ENCODE results near the gene NSD1. TPM values are rescaled to one million over a fixed set of nuclear protein-coding genes. Genes with fewer than 3 reads are reported as not detected.
A peak's percentile ranks its signal among the peaks of the same experiment; 100 is the strongest.
"Not testable (repeated sequence)": the region's sequence is repeated elsewhere in the genome, so short reads cannot be mapped to it uniquely, and the experiment has no call there.

The NSD1 gene
- total RNA-seq, 1 experiment from 2014 or later = 36.8 TPM

DNA sequence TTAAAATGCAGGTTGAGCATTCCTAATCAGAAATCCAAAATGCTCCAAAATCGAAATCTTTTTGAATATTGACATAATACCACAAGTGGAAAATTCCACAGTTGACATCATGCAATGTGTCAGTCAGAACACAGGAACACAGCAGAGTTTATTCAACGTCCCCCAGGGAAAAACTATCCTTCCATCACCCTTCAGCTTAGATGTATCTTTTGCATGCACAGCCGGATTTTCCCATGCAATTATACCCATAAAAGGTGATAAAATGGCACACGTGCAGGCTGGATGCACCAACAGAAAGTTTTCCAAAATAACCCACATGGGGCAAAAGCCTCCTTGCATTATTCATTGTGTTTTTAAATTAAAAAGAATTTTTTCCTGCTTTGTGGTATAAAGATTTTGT is 98.8 kb downstream of the NSD1 start:
- no peak for DNase-seq (ENCODE audit: low read depth)

DNA sequence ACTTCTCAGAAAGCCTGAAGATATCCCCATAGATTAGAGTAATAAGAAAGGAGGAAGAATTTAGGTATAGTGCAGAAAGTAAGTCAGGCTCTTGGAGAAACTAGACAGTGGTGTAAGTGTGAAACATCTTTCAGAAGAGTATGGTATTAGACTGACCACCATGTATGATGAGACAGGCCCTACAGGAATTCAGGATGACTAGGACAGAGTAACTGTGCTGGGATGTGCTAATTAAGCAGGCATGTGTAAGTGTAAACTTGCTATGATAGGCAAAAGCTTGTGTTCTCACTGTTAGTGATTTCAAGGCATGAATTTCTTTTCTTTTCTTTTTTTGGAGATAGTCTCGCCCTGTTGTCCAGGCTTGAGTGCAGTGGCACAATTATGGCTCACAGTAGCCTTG is 99.2 kb downstream of the NSD1 start:
- DNase-seq (ENCODE audit: low read depth) = peak; percentile 47

DNA sequence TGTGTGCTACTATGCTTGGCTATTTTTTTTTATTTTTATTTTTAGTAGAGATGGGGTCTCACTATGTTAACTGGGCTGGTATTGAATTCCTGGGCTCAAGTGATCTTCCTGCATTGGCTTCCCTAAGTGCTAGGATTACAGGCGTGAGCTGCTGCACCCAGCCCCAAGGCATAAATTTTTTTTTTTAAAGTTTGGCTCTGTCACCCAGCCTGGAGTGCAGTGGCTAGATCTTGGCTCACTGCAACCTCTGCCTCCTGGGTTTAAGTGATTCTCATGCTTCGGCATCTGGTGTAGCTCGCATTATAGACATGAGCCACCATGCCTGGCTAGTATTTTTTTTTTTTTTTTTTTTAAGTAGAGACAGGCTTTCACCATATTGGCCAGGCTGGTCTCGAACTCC is 99.6 kb downstream of the NSD1 start:
- peak; percentile 24 for DNase-seq (ENCODE audit: low read depth)

DNA sequence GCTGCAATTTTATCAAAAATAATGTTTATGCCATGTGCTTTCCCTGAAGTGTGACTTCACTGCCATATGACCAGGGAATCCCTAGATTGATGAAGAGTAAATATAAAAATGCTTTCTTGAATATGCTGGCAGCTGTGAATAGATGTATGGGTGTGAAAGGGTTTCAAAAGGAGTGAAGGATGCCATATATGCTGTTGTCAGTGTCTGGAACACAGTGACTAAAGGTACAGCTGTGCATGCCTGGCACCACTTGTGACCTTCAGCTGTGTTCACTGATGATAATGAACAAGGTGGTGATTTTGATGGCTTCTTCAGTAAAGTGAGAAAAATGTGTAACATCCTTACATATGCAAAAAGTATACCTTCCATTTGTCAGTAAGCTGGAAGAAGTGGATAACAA is 100.2 kb downstream of the NSD1 start:
- DNase-seq (ENCODE audit: low read depth) = no peak

DNA sequence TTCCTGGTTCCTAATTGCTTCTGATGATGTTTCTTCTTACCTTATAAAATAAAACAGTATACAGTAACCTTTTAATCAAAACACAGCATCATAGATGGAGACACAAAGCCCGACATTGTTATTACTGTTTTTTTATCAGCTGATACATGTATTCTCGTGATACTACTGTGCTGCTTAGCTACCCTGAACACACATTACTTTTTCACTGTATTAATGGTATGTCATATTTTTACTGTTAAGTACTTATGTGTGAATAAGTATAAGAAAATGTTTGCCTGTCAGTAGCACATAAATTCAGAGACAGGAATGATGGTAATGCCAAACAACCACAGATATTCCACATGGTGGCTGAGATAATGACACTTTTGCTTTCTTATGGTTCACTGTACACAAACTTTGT is 101.3 kb downstream of the NSD1 start:
- DNase-seq (ENCODE audit: low read depth) = no peak

DNA sequence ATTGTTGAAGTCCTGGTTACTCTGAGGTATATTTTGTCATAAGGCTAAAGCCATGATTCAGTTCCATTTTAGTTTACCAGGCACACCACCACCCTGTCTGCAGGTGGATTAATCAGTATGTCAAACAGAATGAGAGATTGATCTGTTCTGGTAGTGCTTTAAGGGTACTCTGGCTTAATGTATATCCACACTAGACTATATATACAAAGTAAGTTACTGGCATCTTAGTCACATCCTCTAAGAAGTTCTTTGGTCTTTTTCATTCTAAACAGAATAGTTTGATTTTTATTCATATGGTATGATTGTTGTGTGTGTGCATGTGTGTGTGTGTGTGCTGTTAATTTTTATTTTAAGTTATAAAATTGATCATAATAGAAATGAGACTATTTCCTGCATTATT is 108.2 kb downstream of the NSD1 start:
- no peak for DNase-seq (ENCODE audit: low read depth)

DNA sequence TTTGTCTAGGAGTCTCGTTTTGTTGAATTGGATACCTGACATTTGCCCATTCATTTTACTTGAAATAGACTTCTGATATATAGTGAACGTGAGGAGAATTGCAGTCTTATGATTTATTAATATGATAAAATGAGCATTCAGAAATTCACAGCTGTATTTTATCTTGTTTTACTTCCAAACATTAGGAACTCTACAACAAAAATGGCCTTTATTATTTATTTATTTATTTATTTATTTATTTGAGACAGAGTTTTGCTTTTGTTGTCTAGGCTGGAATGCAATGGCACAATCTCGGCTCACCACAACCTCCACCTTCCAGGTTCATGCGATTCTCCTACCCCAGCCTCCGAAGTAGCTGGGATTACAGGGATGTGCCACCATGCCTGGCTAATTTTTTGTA is 108.7 kb downstream of the NSD1 start:
- no peak for DNase-seq (ENCODE audit: low read depth)

DNA sequence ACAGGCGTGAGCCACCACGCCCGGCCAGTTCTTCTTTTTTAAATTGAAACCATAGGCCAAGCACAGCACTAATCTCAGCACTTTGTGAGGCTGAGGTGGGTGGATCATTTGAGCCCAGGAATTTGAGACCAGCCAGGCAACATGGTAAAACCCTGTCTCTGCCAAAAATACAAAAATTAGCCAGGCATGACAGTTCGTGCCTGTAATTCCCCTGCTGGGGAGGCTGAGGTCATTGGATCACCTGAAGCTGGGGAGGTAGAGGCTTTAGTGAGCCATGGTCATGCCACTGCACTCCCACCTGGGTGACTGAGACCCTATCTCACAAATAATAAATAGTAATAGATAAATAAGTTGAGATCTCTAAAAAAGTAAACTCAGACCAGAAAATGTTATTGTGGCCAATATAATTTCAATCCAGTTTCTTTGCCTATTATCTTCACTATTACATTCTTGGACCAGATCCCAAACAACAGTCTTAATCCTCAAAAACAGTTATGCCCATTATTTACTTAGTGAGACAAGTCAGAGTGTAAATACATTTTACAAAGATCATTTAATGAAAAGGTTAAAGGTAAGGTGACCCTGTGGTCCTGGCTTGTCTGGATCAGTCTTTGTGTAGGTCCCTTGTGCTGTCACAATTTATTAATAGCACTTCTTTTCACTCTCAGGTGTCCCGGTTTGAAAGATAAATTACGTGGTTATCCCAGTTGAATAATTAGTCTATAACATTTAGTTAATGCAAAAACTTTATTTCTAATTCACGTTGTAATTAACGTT is 116.4 kb downstream of the NSD1 start:
- no peak for DNase-seq (ENCODE audit: low read depth)

DNA sequence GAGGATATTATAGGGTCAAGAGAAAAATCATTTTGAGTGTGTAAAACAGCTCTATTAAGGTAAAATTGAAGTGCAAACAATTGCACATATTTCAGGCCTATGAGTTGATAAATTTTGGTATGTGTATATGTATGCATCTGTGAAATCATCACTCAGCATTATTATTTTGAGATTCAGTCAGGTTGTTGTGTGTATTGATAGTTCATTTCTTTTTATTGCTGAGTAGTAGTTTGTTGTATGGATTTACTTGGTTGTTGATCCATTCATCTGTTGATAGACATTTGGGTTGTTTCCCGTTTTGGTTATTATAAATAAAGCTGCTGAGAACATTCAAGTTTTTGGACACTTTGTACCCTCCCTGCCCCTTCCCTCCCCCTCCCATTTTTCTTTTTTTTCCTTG is 119.7 kb downstream of the NSD1 start:
- no peak for DNase-seq (ENCODE audit: low read depth)

DNA sequence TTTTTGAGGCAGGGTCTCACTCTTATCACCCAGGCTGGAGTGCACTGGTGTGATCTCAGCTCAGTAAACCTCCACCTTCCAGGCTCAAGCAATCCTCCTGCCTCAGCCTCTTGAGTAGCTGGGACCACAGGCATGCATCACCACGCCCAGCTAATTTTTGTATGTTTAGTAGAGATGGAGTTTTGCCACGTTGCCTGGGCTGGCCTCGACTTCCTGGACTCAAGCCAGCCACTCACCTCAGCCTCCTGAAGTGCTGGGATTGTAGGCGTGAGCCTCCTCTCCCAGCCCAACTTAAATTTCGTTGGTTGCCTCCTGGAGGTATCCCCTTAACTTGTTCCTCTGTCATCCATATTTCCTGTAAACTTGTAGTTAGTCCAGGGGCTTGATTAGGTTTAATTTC is 122.7 kb downstream of the NSD1 start:
- peak; percentile 40 for DNase-seq (ENCODE audit: low read depth)

DNA sequence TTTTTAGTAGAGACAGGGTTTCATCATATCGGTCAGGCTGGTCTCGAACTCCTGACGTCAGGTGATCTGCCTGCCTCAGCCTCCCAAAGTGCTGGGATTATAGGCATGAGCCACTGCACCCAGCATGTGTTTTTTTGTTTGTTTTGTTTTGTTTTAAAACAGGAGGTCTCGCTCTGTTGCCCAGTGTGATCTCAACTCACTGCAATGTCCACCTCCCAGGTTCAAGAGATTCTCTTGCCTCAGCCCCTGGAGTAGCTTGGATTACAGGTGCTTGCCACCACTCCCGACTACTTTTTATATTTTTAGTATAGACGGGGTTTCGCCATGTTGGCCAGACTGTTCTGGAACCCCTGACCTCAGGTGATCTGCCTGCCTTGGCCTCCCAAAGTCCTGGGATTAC is 125.1 kb downstream of the NSD1 start:
- DNase-seq (ENCODE audit: low read depth) = not testable (repeated sequence)

DNA sequence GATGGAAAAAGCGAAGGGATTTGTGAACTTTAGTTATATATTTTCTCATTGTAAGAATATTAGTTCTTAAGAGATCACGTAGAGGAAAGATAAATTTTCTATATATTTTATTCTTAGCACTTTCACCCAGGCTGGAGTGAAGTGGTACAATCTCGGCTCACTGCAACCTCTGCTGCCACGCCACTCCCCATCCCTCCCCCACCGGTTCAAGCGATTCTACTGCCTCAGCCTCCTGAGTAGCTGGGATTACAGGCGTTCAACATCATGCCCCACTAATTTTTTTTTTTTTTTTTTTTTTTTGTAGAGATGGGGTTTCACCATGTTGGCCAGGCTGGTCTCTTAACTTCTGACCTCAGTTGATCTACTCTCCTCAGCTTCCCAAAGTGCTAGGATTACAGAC is 127.4 kb downstream of the NSD1 start:
- no peak for DNase-seq (ENCODE audit: low read depth)

DNA sequence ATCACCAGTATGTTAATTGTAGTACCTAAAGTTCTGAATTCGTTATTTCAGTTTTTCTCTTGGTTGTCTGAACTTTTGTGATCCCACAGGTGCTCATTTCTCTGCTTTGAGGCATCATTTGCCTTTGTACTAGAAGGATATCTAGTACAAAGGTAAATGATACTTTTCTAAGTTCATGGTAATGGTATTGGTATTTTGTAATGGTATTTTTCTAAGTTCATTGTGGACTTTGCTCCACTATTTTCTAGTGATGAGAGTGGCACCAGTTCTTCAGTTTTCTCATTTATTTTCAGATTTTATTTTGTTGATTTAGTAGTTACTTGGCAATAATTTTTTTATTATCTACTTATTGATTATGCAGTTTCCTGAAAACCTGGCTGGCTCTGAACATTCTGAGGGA is 127.9 kb downstream of the NSD1 start:
- no peak for DNase-seq (ENCODE audit: low read depth)

DNA sequence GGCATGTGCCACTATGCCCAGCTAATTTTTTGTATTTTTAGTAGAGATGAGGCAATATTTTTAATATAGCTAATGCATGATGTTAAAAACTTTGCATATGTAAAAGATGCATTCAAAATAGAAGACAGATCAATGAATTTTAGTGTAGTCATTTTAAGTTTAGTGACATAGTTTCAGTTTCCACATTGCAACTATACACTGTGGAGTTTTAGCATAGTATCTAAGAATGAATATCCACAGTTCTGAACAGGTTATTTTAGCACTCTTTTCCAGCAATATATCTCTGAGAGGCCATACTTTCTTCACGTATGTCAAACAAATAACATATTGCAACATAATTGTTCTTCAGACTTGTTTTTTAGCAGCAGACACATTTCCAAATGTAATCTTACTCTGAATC is 130.6 kb downstream of the NSD1 start:
- no peak for DNase-seq (ENCODE audit: low read depth)

DNA sequence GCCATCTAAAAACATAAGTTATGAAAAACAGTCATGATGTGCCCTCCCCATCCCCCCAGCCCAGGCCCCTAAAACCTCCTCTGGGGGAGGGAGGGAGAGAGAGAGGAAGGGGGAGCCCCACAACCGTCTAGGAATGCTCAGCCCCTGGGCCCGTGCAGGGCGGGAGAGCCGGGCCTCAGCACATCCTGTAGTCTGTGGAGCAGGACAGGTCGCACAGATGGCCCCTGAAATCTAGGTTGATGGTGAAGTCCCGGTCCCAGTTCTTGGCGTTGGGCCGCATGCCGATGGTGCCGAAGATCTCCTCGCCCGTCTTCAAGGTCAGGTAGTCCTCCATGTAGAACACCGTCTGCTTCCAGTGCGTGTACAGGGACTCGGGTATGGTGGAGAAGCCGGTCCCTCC is 131.8 kb downstream of the NSD1 start:
- DNase-seq (ENCODE audit: low read depth) = no peak

DNA sequence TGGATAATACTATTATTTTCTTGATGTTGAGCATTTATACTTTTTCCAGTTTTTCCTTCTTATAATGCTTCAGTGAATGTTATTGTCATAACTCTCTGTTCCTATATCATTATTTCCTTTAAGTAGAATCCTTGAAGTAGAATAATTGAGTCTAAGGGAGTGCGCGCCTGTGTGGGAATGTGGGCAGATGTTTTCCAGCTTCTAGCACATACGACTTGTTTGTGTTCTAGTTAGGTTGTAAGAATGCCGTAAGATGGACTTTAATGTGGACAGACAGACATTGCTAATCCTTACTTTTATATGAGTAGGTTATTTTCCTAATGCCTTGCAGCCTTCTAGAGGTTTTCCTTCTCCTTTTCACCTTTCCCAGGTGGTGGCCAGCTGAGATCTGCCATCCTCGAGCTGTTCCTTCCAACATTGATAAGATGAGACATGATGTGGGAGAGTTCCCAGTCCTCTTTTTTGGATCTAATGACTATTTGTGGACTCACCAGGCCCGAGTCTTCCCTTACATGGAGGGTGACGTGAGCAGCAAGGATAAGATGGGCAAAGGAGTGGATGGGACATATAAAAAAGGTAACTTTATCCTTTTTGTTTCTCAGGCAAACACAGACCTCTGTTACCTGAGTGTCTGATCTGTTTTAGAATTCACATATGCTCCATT is 135.8 kb downstream of the NSD1 start:
- no peak for DNase-seq (ENCODE audit: low read depth)

DNA sequence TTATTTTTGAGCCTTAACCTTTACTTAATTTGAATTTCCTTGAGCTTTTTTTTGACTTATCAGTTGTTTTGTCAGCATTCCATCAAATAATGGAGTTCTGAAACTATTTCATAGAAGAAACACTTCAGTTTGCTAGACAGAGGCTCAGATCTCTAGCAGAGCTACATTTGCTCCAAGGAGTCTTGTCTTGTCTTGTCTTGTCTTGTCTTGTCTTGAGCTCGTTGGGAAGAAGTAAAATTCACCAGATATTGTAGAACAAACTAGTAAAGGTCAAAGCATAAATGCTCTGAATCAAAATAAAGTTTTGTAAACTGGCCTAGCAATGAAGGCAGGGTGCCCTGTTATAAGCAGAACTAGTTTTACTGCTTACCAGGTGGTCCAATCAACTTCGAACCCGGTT is 136.4 kb downstream of the NSD1 start:
- DNase-seq (ENCODE audit: low read depth) = no peak

DNA sequence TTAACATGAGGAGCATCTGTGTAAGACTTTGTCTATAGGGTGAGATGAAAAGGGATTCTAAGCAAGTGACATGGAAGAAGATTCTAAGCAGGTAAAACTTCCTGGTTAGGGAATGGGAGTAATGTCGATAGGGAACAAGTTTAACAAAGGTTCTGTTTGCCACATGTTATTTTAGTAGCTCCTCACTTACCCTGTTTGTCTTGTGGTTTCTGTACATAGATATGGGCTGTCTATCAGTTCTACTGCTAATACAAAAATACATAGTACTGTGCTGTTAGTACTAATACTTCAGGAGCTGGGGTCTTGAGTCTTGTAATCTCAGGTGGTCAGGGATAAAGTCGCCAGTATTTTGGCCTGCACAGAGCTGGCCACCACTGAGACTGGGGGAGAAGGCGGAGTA is 137.1 kb downstream of the NSD1 start:
- DNase-seq (ENCODE audit: low read depth) = no peak

DNA sequence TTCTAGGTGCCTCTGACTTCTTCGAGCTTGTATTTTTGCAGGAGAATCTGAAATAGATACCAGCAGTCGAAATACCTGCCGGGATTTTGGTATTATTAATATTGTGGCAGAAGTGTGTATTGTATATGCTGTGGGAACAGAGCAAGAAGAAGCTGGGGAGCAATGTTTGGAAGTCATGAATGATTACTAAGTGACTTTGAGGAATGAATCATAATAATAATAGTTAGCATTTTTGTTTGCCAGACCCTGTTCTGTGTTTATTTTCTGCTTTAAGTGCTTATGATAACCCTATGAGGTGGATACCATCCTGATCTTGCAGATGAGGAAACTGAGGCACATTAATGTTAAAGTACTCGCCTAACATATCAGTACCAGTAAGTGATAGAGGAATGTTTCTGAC is 137.5 kb downstream of the NSD1 start:
- DNase-seq (ENCODE audit: low read depth) = no peak

DNA sequence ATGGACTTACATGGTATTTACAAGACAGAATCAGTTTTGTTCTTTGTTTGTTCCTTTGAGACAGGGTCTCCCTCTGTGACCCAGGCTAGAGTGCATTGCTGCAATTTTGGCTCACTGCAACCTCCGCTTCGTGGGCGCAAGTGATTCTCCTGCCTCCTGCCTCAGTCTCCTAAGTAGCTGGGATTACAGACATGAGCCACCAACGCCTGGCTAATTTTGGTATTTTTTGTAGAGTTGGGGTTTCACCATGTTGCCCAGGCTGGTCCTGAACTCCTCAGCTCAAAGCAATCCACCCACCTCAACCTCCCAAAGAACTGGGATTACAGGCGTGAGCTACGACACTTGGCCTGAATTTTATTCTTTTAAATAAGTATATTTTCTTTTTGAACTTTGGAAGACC is 142.3 kb downstream of the NSD1 start:
- DNase-seq (ENCODE audit: low read depth) = no peak

DNA sequence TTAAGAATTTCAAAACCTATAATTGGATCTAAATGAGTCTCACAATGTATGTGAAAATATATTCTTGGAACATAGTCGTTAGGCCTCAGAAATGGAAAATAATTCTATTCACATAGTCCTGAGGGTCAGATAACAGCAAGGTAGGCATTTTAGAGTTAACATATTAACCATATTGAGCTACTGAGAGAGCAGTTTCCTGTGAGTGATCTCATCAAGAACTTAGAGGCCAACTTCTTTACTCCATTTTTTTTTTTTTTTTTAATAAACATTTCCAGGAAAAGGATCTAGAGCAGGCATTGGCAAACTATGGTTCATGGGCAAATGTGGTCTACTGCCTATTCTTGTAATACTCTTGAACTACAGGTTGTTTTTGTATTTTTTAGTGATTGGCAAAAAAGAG is 143.3 kb downstream of the NSD1 start:
- no peak for DNase-seq (ENCODE audit: low read depth)

DNA sequence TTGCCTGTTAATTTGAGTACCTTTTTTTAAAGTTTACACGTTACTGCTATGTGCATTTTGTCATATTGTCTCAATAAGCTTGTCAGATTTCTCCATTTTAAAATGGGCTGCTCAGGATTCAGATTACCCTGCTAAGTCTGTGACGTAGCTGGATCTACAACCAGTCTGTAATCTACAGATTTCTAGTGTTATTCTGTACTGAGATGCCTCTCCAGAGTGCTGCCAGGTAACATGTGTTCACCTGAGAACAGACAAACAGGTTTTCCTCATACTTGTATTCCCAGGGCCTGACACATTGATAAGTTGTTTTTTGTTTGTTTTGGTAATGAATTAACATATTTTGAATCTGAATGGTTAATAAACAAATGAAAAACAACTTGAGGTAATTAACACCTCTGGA is 154.6 kb downstream of the NSD1 start:
- DNase-seq (ENCODE audit: low read depth) = no peak

DNA sequence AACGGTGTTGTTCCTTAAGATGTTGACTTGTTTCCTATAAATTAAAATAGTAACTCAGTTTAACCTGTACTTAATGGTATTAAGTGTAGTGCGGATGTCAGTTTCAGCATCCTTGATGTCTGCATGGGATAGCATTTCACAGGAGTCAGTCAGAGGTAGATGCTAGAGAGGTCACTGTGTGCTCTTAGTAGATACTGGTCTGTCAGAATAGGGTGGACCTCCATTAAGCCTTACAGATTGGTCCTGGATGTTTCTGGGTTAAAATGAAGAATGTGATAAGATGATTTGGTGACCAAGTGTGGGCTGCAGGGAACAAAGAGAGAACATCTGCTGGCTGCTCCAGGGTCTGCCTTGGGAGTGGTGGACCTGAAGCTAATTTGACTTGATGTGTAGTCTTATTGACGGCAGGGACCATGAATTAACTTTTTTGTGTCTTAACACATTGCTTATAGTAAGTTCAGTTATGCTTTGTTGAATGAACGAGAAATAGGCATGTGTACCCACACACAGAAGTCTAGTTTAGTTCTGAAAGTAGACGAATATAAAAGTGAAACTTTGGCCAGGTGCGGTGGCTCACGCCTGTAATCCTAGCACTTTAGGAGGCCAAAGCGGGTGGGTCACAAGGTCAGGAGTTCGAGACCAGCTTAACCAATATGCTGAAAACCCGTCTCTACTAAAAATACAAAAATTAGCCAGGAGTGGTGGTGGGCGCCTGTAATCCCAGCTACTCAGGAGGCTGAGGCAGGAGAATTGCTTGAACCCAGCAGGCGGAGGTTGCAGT is 157.4 kb downstream of the NSD1 start:
- DNase-seq (ENCODE audit: low read depth) = no peak
